GM18519 (cell line): ENCODE results near the gene TANGO2.

Experiments
- ATAC-seq: cut with Tn5 transposase; IDR thresholded peaks from one replicate; pipeline ENCODE4 v1.9.1; 2021; ENCODE audit warnings: mild to moderate bottlenecking, moderate library complexity; ENCODE audit not compliant: unreplicated experiment, low FRiP score

Gene TANGO2

DNA sequence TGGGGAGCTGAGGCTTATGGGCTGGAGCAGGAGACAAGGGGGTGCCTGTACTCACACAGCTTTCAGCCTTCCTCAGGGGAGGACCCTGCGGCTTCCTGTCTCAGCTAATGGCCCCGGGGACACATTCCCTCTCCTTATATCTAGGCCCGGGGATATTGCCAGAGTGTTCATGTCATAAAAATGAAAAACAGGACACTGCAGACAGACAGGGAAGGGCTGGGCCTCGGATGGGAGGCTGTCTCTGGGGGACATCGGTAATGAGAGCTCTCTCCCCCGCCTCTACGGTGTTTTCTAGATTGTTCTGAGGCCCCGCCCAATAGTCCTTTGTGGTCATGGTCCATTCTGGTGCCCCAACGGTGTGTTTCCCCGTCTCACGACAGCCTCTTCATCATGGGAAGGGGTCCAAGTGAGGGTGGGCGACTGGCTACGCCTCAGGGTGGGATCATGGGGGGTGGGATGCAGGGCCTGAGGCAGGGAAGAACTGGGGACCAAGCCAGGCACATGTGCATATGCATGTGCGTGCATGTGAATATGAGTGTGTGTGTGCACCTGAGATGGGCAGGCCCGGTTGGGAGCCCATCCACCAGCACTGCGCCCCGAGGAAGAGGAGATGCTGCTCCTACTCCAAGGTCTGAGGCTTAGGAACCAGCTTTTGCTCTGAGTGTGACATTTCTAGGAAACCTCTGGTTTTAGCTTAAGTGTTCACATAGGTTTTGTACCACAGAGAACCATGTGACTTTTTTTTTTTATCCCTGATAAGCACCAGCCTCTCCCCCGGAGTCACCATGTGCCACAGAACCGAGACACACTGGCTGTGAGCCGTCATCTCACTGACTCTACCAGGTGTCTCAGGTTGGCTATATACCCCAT is 9.6 kb upstream of the TANGO2 start:
- ATAC-seq = no peak

DNA sequence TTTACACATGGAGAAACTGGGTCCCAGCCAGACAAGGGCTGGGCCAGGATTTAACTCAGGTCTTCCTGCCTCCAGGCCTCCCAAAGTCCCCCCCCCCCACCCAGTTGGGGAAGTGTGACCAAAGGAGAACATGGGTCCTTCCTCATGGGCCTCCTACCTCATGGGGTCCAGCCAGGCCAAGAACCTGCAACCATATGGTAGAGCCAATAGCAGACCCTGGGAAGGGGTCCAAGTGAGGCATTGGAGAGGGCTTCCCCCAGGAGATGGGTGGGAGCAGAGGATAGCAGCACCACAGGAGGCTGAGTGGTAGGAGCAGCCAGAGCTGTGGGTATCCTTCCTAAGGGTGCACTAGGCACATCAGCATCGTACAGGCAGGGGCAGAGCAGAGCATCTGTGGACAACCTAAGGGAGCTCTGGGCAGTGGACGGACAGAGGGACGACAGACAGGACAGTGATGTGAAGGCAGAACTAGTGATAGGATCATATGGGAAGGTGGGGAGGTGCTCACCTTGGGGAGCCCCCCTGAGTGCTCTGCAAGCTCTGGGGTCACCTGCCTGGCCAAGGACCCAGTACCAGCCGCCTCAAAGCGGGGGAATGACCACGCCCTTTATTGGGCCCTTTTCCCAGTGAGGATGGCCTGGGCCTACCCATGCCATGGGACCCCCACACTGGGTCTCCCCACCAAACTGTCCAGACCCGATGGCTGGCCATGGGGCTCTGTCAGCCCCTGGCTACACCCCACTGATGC is 8.7 kb upstream of the TANGO2 start:
- no peak for ATAC-seq

DNA sequence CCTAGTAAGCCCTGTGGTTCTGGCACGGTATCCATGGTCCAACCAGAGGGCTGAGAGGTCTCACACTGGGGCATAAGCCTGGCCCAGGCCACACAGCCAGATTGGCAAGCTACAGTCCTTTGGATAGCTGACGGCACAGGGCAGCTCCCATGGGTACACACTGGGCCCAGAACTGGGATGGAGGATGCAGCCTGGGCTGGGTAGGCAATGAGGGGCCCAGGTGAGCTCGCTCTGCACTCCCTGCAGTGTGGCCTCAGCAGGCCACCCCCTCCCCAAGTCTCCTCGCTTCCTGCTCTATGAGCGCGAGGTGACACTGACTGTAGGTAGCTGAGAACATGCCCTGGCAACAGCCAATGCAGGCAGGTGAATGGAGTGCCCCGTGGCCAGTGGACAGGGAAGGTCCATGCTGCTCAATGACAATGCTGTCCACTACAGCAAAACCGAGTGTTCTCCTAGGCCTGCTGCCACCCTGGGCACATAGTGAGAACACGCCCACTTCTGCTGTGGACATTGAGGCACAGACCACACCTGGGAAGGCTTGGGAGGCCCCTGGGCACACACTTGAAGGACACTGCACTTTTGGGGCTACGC is 8.1 kb upstream of the TANGO2 start:
- no peak for ATAC-seq

DNA sequence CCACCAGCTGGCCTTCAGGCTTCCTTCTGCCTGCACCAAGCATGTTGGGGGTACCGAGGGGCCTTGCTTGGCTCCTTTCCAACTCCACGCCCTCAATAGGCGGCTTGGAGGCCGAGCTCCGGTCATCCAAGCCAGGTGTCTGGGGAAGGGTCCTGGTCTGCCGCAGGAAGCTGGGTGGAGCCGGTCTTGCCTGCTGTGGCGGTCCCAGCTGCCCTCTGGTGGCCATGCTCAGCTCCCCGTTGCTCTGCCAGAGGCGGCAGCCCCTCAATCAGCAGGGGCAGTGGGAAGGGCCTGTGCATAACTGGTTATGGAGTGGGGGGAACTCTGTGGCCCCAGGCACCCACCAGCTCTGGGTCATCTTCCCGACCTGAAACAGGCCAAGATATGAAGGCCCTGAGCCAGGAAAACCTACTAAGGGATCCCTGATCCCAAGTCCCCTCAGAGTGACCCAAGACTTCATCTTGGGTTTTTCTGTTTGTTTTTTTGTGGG is 7.5 kb upstream of the TANGO2 start:
- ATAC-seq = no peak

DNA sequence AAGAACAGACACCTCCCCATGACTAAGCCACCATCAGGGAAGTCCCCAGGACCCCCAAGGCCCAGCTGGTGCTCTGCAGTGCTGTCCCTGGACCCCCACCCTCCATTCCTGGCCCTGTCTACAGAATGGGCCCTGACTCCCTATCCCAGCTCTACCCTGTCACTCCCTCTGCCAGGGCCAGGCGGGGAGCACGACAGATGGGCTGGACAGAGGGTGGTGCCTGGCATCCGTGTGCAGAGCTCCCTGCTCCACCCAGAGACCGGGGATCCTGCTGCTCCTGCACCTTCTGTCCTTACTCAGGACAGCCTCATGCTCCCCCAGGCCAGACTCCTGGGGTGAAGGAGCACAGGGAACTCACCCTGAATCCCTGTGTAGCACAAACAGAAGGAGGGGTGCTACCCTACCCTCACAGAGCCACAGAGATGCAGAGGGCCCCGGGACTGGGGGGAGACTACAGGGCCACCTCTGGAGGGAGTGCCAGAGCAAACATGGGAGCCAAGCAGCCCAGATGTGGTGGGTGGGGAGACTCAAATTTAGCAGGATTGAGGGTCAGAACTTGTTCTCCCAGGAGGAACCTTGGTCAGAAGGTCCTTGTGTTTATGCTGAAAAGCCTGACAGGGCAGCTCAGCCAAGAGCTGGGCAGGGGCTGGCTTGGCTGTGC is 6.3 kb upstream of the TANGO2 start:
- ATAC-seq = no peak

DNA sequence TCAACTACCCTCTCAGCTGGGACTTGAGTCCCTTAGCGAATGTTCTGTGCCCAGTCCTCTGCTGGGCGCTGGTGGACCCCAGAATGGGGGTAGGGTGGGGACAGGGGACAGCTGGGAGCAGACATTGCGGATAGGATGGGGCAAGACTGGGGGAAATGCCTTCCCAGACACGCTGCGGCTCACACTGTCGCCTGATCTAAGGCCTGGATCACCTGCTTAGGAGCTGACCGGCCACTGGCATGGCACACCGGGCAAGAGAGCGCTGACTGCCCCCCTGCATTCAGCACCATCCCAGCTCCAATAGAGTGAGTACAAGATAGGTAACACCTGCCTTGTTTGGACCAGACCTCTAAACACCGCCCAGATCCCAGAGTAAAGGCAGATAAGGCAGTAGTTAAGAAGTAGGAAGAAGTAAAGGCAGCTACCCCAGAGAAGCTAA is 5.7 kb upstream of the TANGO2 start:
- ATAC-seq = no peak

DNA sequence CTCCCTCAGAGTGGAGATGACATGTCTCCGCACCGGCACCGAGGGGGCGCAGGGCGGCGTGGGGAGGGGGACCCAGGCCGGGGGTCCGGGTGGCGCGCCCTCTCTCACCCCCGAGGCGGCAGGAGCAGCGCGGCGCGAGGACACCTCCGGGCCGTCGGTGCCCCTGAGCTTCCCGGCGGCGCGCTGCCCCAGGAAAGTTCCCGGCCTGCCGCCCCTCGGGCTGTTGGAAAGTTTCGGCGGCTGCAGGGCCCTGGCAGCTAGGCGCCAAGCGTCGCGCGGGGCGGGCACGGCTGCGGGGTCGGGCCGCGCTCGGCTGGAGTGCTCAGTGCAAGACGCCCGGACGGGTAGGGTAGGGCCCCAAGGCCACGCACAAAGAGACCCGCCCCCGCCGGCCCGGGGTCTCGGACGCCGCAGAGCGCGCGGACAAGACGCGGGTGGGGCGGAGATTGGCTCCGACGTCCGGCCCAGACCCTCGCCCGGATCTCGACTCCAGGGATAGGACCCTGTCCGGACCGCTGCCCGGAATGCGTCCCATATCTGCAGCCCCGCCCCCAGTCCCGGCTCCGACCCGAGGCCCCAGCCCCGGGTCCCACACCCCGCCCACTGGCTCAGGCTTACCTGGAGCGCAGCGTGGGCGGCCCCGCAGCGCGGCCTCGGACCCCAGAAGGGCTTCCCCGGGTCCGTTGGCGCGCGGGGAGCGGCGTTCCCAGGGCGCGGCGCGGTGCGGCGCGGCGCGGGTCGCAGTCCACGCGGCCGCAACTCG is 4.8 kb upstream of the TANGO2 start:
- ATAC-seq = no peak

DNA sequence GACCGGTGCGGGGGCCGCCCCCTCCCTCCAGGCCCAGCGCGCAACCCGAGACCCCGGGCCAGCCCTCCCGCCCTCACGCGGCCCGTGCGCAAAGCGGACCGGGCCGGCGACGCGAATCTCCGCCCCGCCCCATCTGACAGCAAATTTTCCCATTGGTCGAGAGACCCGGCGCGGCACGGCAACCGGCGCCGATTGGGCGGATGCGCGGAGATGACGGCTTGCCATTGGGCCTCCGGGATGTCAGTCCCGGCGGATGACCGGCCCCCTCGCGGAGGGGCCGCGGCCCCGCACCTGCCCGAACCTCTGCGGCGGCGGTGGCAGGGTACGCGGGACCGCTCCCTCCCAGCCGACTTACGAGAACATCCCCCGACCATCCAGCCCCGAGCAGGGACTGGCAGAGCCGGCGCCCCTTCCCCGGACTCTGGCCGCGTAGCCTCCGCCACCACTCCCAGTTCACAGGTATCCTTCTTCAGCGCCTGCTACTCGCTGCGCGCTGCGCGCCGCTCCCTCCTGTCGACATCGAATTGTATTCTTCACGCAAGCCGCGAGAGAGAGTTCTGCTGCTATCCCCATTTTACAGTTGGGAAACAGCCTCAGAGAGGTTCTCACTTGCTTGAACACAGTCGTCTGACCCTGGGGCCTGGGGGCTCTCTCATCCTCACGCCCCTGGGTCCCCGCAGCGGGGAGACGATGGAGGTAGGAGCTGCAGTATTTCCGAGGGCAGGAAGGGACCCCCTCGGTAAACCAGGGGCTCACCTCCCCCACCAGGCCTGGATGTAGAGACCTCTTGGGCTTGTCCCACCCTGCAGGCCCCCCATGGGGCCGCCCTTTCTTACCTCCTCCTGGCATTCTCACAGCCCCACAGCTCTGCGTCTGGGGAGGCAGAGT is 3.9 kb upstream of the TANGO2 start, which contains the start of gene ARVCF:
Gene ARVCF (minus strand): TSS at position 90 of the 888 bp plus-strand sequence. CDS start 26,029 bp downstream, outside the sequence.
- ATAC-seq = peak; percentile 46

DNA sequence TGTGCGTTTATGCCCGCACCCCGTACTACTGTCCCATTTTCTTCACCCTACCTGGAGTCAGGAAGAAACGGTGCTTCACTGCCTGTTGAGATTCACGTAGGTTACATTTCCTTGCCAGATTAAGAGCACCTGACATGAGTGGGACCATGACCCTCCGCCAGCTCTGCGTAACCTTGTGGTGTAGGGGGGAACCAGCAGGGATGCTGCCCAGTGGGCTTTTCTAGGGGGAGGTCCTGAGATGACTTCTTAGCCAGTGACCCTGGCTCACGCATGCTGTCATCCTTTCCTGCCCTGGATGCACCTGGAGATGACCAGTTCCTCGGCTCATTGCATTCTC is 3.3 kb upstream of the TANGO2 start:
- no peak for ATAC-seq

DNA sequence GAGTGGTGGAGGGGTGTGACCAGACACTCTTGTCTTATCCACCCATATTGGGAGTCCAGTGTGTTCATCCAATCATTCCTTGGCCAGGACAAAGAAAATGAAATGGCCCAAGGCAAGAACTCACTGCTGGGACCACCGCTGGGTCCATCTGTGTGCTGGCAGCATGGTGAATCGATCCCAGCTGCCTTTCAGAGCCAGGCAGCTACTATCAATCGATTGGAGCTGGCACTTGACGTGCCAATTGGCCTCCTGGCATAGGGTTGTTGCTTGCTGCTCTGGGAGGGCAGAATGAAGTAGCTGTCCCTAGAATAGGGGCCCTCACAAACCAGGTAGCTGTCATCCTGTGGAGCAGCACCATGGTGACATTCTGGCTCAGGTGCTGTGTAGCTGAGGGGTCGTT is 2.9 kb upstream of the TANGO2 start:
- ATAC-seq = no peak

DNA sequence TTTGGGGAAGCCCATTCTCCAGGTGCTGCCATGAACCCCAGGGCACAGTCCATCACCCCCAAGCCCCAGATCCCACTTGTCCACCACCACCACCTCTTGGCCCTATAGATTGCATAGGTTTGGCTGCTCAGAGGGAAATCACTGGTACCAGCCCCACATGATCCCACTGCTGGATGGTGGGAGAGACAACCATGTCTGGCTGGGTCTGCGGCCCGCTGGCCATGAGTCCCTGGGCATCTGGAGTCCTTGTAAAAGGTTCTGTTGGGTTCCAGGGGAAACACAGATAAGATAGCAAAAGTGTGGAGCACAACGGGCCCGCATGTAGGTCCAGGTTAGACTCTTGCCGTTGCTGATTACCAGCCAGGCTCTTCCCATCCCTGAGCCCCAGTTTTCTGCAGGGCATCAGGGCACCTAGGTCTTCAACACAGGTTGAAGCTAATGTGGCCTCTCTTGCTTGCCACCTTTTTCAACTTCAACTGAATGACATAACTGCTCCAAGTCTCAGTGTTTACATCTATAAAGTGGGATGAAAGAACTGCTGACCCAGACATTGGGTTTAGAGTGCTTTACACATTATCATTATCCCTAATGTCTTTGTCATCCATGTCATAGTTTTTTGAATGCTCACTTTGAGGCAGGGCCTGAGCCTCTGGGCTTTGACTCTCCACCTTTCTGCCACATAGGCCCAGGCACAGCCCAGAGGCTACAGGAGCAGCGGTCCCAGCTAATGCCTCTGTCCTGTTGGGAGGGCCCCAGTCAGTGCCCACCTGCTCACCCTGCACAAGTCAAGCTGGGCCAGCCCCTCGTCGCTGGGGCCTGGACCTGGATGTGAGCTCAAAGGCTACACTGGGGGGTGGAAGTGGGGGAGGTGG is 1.0 kb upstream of the TANGO2 start:
- no peak for ATAC-seq

DNA sequence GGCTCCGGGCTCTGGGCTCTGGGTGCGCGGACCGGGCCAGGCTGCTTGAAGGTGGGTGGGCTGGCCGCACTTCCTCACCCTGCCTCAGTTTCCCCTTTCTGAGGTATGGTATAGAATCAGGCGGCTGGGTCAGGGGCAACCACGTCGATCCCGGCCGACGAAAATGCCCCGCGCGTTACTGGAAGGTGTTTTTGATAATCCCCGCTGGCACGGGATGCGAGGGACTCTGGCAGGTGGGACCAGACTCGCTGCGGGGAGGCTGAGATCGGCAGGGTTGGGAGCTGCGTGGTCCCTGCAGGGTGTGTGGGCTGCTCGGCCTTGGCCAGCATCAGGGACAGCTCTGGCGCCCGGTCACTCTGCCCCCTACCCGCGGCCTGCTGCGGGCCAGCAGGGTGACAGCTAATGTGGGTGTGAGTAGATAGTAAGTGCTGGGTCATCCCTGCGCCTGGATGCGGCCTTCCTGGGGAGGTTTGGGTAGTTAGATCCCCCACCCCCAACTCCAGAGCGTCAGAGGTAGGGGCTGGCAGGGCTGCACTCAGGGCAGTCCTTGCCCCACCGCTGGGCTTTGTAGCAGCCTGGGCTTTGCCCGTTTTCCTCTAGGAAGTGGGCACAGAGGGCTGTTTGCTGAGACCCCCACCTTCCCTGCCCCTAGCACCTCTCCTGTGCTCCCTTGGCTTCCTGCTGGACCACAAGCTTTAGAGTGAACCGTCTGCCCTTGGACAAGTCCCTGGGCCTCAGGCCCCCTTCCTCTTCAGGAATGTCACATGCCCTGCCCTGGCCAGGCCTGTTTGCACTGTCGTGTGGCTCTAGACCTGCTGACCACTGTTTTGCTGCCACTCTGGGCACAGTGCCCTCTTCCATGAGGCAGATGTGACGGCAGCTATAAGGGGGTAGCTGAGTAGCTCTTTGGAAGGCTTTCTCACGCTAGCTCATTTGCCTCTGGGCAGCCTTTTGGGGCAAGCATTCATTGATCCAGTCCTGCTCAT is 579 bp downstream of the TANGO2 start:
- no peak for ATAC-seq

DNA sequence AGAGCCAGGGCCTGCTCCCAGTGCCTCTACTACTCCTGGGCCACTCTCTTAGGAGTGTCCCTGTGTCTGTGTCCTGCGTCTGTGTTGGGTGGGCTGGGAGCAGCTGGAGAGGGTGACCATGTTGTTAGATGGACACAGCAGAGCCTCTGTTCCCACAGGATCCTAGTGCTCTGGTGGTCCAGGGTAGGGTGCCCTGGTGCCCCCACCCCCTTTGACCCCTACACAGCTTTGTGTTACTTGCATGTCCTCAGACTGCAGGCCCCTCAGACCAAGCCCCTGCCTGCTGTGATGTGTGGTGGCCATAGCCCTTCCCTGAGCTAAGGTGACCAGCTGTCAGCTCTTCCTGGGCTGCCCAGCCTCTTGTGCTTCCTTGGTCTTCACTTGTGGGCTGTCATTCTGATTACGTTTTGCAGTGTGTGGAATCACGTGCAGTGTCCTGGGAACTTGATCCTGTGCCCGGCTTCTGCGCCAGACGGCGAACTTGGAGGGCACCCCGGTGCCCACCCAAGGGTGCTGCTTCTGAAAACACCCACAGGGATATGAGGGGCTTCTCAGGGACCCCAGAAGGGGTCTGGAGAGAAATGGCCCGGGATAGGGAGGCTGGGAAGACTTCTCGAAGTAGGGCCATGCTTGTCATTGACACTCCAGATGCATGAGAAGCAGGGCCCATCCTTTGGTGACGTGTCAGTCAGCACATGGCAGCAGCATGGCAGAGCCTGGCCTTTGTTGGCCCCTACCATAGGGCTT is 1.5 kb downstream of the TANGO2 start:
- ATAC-seq = no peak

DNA sequence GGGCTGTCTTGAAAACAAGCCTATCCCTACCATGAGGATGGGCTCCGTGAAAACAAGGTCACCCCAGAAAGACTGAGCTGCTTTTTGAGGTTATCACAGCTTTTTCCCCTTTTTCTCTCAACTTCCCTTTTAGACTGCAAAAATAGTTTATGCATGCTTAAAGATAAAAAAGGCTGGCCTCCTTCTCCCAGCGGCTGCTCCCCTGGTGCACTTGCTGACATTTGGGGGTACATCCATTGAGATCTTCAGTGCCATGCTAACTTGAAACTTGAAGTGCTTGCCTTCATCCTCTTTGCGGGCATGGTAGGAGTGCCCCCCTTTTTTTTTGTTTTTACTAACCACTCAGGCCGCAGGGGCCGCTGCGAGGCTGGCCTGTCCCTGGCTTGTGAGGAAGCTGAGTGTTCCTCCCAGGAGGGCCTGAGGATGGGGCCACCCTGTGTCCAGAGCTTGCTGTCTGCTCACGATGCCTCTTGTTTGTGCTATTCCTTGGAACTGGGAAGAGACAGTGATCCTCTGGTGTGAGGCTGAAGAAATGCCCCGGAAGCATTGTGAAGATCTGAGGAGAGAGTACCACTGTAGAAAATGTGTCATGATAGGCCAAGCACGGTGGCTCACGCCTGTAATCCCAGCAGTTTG is 2.2 kb downstream of the TANGO2 start:
- no peak for ATAC-seq

DNA sequence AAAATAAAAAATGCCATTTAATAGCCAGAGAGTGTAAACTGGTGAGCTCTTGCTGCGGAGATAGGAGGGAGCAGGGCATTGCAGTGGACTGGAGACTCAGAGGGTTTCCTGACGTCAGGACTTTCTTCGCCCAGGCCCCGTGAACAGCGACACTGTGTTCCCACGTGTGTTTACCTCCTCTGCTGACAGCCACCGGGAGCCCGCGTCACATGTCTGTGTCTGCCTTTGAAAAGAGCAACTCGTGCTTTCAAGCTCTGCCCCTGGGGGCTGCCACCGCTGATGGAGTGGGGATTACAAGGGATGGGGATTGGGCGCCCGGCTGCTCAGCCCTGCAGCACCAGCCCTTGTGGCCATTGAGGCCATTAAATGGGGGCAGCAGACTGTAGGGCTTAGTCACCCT is 3.3 kb downstream of the TANGO2 start:
- no peak for ATAC-seq
